ENCODE measurements around the gene MAST4. TPM values are rescaled to one million over a fixed set of nuclear protein-coding genes. Genes with fewer than 3 reads are reported as not detected.

Gene MAST4
- total and polyA plus RNA-seq, 2 of the 8 experiments (the other 6 are each of a cell fraction or from before 2014, with no cell fraction given): 1.5 to 2.6 TPM

- FAIRE-seq (no peak), DNase-seq (ENCODE audit: low read depth in 1 of 2, low spot score in 2 of 2) (no peak)
- Histone ChIP-seq H2BK20ac (ENCODE audit: low read length) (no peak overlapping the region), H3K27ac (ENCODE audit: low read depth, low read length) (no peak overlapping the region), H3K9ac (replicated peaks in 1 of 4; ENCODE audit: extremely low read depth in 1 of 4, low read depth in 3 of 4, low read length in 3 of 4) (no peak overlapping the region), H2AFZ (ENCODE audit: low read length) (no peak overlapping the region), H3K9me3 (ENCODE audit: insufficient read depth in 2 of 2, low read depth in 1 of 2, low read length in 1 of 2) (peaks cover 0 to 2% of the 10 kb centered on the region in 2 experiments; a peak in 1 of 4 replicates), H4K5ac (ENCODE audit: insufficient read length, low read depth, low read length) (no peak overlapping the region), H3K36me3 (ENCODE audit: control insufficient read depth in 2 of 4, insufficient read depth in 4 of 4, low read length in 3 of 4) (no peaks in the 10 kb centered on the region), H3K4ac (replicated peaks; ENCODE audit: insufficient read length, low read depth, low read length) (no peak overlapping the region), H2AK5ac (ENCODE audit: low read depth, low read length) (no peak overlapping the region), H4K8ac (ENCODE audit: extremely low read depth, insufficient read depth, low read length) (no peak overlapping the region), H3K23me2 (ENCODE audit: low read depth, low read length) (no peaks in the 10 kb centered on the region), H2BK15ac (ENCODE audit: low read length) (no peak overlapping the region), H4K20me1 (replicated peaks in 1 of 2; ENCODE audit: control insufficient read depth in 1 of 2, insufficient read depth in 2 of 2, low read length in 2 of 2) (no peaks in the 10 kb centered on the region), H3K18ac (ENCODE audit: extremely low read depth, low read length) (no peak overlapping the region), H3K4me1 (replicated peaks in 1 of 4; ENCODE audit: control insufficient read depth in 3 of 4, insufficient read depth in 4 of 4, low read length in 3 of 4) (no peaks in the 10 kb centered on the region), H3K79me2 (ENCODE audit: control insufficient read depth in 1 of 2, insufficient read depth in 2 of 2, low read length in 2 of 2) (no peaks in the 10 kb centered on the region), H4K91ac (replicated peaks; ENCODE audit: insufficient read length, low read length) (no peak overlapping the region), H3K14ac (ENCODE audit: insufficient read length) (no peak overlapping the region), H2BK5ac (ENCODE audit: low read depth, low read length) (no peak overlapping the region), H3K4me3 (ENCODE audit: extremely low read depth in 1 of 4, insufficient read depth in 2 of 4, low read depth in 3 of 4, low read length in 4 of 4) (no peak overlapping the region), H3K56ac (replicated peaks; ENCODE audit: insufficient read length, low read depth, low read length) (no peak overlapping the region), H3K79me1 (ENCODE audit: low read depth, low read length) (no peaks in the 10 kb centered on the region), H2BK120ac (replicated peaks; ENCODE audit: low read depth, low read length) (no peak overlapping the region), H3K23ac (ENCODE audit: insufficient read length) (no peak overlapping the region), H2BK12ac (ENCODE audit: low read depth, low read length) (no peak overlapping the region), H3K27me3 (replicated peaks in 1 of 4; ENCODE audit: control insufficient read depth in 3 of 4, extremely low read depth in 1 of 4, insufficient read depth in 3 of 4, low read length in 3 of 4) (no peaks in the 10 kb centered on the region), H3K4me2 (ENCODE audit: insufficient read depth in 1 of 2, low read depth in 2 of 2, low read length in 2 of 2) (no peak overlapping the region)
- ChIA-PET POLR2A (ENCODE audit: partially characterized antibody) (no interaction called here), CTCF (ENCODE audit: partially characterized antibody) (interaction anchor here (0.7 to 1.6 kb wide), 4 partner anchors 8 to 34 kb away, joined by 4 to 6 read pairs (median 5); no protein-coding TSS in a partner anchor)
- TF ChIP-seq JUN (IDR thresholded peaks at IDR 0.05; ENCODE audit: low read depth, low read length) (no peak), SIN3A (conservative IDR thresholded peaks at IDR 0.05 in 1 of 2, IDR thresholded peaks at IDR 0.05 in 1 of 2; ENCODE audit: low read depth in 1 of 2, low read length in 2 of 2) (no peak), TAF1 (IDR thresholded peaks at IDR 0.05; ENCODE audit: low read depth, low read length) (no peak), SAP30 (IDR thresholded peaks at IDR 0.05; ENCODE audit: insufficient read depth, insufficient replicate concordance, low read length) (no peak), ATF3 (IDR thresholded peaks at IDR 0.05; ENCODE audit: insufficient read depth, low read depth, low read length) (no peak), KDM5A (IDR thresholded peaks at IDR 0.05; ENCODE audit: low read length) (no peak), NRF1 (IDR thresholded peaks at IDR 0.05; ENCODE audit: low read depth, low read length) (no peak), KDM1A (IDR thresholded peaks at IDR 0.05; ENCODE audit: borderline replicate concordance, low read length) (no peak), SRF (IDR thresholded peaks at IDR 0.05; ENCODE audit: low read depth, low read length) (no peak), RBBP5 (IDR thresholded peaks at IDR 0.05; ENCODE audit: borderline replicate concordance, low read depth, low read length) (no peak)
- 81% methylated on average over 1 of the region's 1 CpG; no CpG with 5 or more reads in 1 of the 2 experiments for WGBS, 2 experiments (ENCODE audit: extremely low coverage in 1 of 2, insufficient coverage in 1 of 2, insufficient read length in 1 of 2, insufficient replicate concordance in 2 of 2, low coverage in 1 of 2, low lambda C conversion rate in 2 of 2, missing lambda C conversion rate in 1 of 2)
Observed at GRCh38 chr5:67197536-67197935, 601.3 kb downstream of the MAST4 start.

Measured in H1 (cell line).